Mesenteric fat pad (tissue), 1 donor: Measurements from ENCODE around the gene CNTNAP4. TPM values are rescaled to one million over a fixed set of nuclear protein-coding genes. Genes with fewer than 3 reads are reported as not detected.

Source experiments
- DNase-seq: peaks from one replicate; pipeline ENCODE4 v3.0.0-alpha.2; 2020; ENCODE audit warnings: low spot score
- long read RNA-seq: library from polyadenylated mRNA; unstranded; transcript quantifications from one replicate; pipeline ENCODE4 v2.0.0, GENCODE V29; 2020
- total RNA-seq: library from RNA; stranded (reverse); fragmentation: NEBNext Ultra II Directional; extraction: Animal tissue kit (Norgen Biotek cat#: 25700); gene quantifications from one replicate; pipeline ENCODE4 v1.2.1, GENCODE V29; 2021
- donor health status: DM: yes; HTN: yes; CAD: no.

The CNTNAP4 gene
- 0.22 TPM for total RNA-seq
- long read RNA-seq, result 0 reads

GRCh38 chr16:76276745-76277438 lies at the start of gene CNTNAP4:
Gene CNTNAP4, plus strand, starts transcription at chr16:76277401. Its CDS starts 262 bp downstream, at chr16:76277663.
- DNase-seq, result peak; percentile 88

GRCh38 chr16:76228546-76229146 lies 48.6 kb upstream of the CNTNAP4 start:
- DNase-seq, result no peak

- no peak for DNase-seq
Observed at GRCh38 chr16:76232704-76233103, 44.5 kb upstream of the CNTNAP4 start.

GRCh38 chr16:76235025-76235424 lies 42.2 kb upstream of the CNTNAP4 start:
- no peak for DNase-seq

GRCh38 chr16:76235426-76235825 lies 41.8 kb upstream of the CNTNAP4 start:
- no peak for DNase-seq

GRCh38 chr16:76237471-76237870 lies 39.7 kb upstream of the CNTNAP4 start:
- no peak for DNase-seq

- DNase-seq, result no peak
Observed at GRCh38 chr16:76241755-76242154, 35.4 kb upstream of the CNTNAP4 start.

- DNase-seq, result no peak
Observed at GRCh38 chr16:76243620-76244019, 33.6 kb upstream of the CNTNAP4 start.

GRCh38 chr16:76246587-76246986 lies 30.6 kb upstream of the CNTNAP4 start:
- no peak for DNase-seq

GRCh38 chr16:76265434-76266045 lies 11.7 kb upstream of the CNTNAP4 start:
- DNase-seq, result no peak

GRCh38 chr16:76268824-76269223 lies 8.4 kb upstream of the CNTNAP4 start:
- DNase-seq, result no peak

- no peak for DNase-seq
Observed at GRCh38 chr16:76277460-76278030, 344 bp downstream of the CNTNAP4 start.

GRCh38 chr16:76278086-76278485 lies 885 bp downstream of the CNTNAP4 start:
- no peak for DNase-seq

GRCh38 chr16:76278980-76279379 lies 1.8 kb downstream of the CNTNAP4 start:
- DNase-seq, result no peak

- no peak for DNase-seq
Observed at GRCh38 chr16:76280421-76281215, 3.4 kb downstream of the CNTNAP4 start.

GRCh38 chr16:76287466-76287865 lies 10.3 kb downstream of the CNTNAP4 start:
- DNase-seq, result no peak

GRCh38 chr16:76292218-76292617 lies 15.0 kb downstream of the CNTNAP4 start:
- no peak for DNase-seq

GRCh38 chr16:76293980-76294379 lies 16.8 kb downstream of the CNTNAP4 start:
- no peak for DNase-seq

- DNase-seq, result no peak
Observed at GRCh38 chr16:76294396-76295214, 17.4 kb downstream of the CNTNAP4 start.

- no peak for DNase-seq
Observed at GRCh38 chr16:76297941-76298340, 20.7 kb downstream of the CNTNAP4 start.
